Adrenal gland (tissue), 12 donors: ENCODE data around the gene GLI1. TPM values are rescaled to one million over a fixed set of nuclear protein-coding genes. Genes with fewer than 3 reads are reported as not detected.

Experiments
- DNase-seq, 7 donors: peaks; one replicate each; pipeline ENCODE4 v3.0.0-alpha.2; 2019 to 2020
- H3K27ac ChIP-seq, 5 donors: fragments of 200-600 bp; sonication (generic) in 4 of 5; 1 replicate in 3 of 5; 2 replicates in 2 of 5; pipeline versions ENCODE4 v1.5.1 to v1.8.0; 2016 to 2020; ENCODE audit warnings: mild to moderate bottlenecking in 1 of 5
- H3K27me3 ChIP-seq: fragments of 200-600 bp; 2 replicates; pipeline ENCODE4 v1.8.0; 2021
- H3K36me3 ChIP-seq, 2 donors: fragments of 200-600 bp; replicated peaks in 1 of 2; 1 replicate in 1 of 2; 2 replicates in 1 of 2; pipeline versions ENCODE4 v1.5.1 to v1.8.0; 2018 to 2022
- H3K4me1 ChIP-seq, 2 donors: fragments of 200-600 bp; replicated peaks in 1 of 2; 1 replicate in 1 of 2; 2 replicates in 1 of 2; pipeline versions ENCODE4 v1.5.1 to v1.8.0; 2018 to 2021
- H3K4me3 ChIP-seq, 4 donors: fragments of 200-600 bp; sonication (generic) in 3 of 4; one replicate each; pipeline ENCODE4 v1.5.1; 2016 to 2018
- H3K9me3 ChIP-seq, 3 donors: fragments of 200-600 bp; sonication (generic) in 1 of 3; replicated peaks in 1 of 3; 1 replicate in 2 of 3; 2 replicates in 1 of 3; pipeline versions ENCODE4 v1.5.1 to v1.8.0; 2016 to 2021
- POLR2A ChIP-seq, 2 donors: fragments of 450-650 bp; IDR thresholded peaks; one replicate each; pipeline ENCODE4 v1.6.1; 2017; ENCODE audit warnings: antibody characterized with exemption in 2 of 2, mild to moderate bottlenecking in 2 of 2, moderate library complexity in 1 of 2
- WGBS, 4 donors: extraction: QIAGEN DNeasy Blood & Tissue Kit in 2 of 4; methylation state at CpG; one replicate each; pipeline versions ENCODE4 v1.1.5 to v1.1.7; 2013 to 2017; 5-methylcytosine and 5-hydroxymethylcytosine counted together
- intact Hi-C, 2 donors: fragments of 100-400 bp; cut with DNase I; formaldehyde crosslinking; loops; one replicate each; pipeline versions ENCODE4 v1.14.1 to v1.15.0; 2022 to 2023
- polyA plus RNA-seq, 3 donors: library from polyadenylated mRNA; stranded (reverse); fragments of 200-250 nt in 2 of 3; fragments of 350-450 nt in 1 of 3; fragmentation: Illumina TruSeq in 1 of 3; extraction: RNeasy Lipid Tissue Mini Kit (QIAGEN cat#74804) in 1 of 3; gene quantifications; one replicate each; pipeline ENCODE4 v1.2.3, GENCODE V29; 2013 to 2014
- total RNA-seq, 9 donors: library from RNA; depleted of rRNA in 4 of 9; stranded (reverse); fragments of >200 nt in 4 of 9; fragments of 120-200 nt in 1 of 9; fragmentation: NEBNext Ultra II Directional in 1 of 9; extraction: Animal tissue kit (Norgen Biotek cat#: 25700) in 1 of 9; gene quantifications; one replicate each; pipeline versions ENCODE4 v1.1.0 to v1.2.4, GENCODE V29; 2013 to 2023
- TF ChIP-seq, protein P1 (sequence below), 6 experiments: fragments of 450-650 bp in 4 of 6; fragments of 200-600 bp in 2 of 6; sonication (generic) in 1 of 6; IDR thresholded peaks; 1 replicate in 5 of 6; 2 replicates in 1 of 6; pipeline versions ENCODE4 v1.5.1 to v1.8.0; 2016 to 2021; ENCODE audit warnings: antibody characterized with exemption in 6 of 6, mild to moderate bottlenecking in 2 of 6, moderate library complexity in 1 of 6
- donor health status: healthy with polysubstance abuse.
- donor health status: Bipolar disorder and iron deficiency.
- donor health status: DM: yes; HTN: yes; CAD: no.
- donor health status: DM: no; HTN: no; CAD: no.
- donor health status: DM: no; HTN: no; CAD: no.
- donor health status: DM: yes; HTN: yes; CAD: no.

Gene GLI1
- total and polyA plus RNA-seq, 12 donors = 0.30 to 7.2 (median 1.4) TPM

DNA sequence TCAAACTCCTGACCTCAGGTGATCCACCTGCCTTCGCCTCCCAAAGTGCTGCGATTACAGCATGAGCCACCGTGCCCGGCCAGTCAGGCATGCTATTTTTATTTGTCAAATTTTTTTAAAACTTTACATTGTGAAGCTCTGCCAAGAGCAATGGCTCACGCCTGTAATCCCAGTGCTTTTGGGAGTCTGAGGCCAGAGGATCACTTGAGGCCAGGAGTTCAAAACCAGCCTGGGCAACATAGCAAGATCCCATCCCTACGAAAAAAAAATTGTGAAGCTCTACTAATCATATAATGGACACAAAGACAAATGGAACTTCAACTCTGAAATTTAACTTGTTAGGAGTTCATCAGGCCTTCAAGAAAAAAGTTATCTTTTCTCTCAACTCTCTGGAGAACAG, 30.6 kb upstream of the GLI1 start:
- no peaks in the 10 kb centered on the region for H3K9me3 ChIP-seq
- H3K27me3 ChIP-seq = no peaks in the 10 kb centered on the region
- 72 to 92% (median 86%) methylated on average over 6 of the region's 6 CpGs for WGBS, 4 donors

DNA sequence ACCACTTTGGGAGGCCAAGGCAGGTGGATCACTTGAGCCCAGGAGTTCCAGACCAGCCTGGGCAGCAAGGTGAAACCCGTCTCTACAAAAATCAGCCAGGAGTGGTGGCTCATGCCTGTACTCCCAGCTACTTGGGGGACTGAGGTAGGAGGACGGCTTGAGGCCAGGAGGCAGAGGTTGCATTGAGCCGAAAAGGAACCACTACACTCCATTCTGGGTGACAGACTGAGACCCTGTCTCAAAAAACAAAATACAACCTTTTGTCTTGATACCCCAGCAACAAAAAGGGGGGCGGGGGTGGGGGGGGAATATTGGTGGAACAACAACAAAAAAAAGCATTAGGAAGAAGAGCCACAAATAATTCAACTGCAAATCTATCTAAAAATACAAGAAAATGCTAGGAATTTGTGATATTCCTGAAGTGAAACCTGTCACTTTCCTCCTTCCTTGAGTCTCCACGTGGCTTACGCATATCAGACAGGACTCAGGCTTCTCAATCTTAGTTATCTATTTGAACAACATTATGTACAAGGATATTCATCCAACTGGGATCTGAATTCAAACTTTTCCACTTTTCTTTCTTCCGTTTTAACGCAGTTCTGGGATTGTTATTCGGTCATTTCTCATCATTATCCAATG, 30.0 kb upstream of the GLI1 start:
- Histone ChIP-seq H3K27ac (peak overlapping the region; percentile 8 to 99 (median 93)), H3K9me3 (no peaks in the 10 kb centered on the region), H3K4me3 (peak overlapping the region in 2 of 4 donors; percentile 57 to 90), H3K4me1 (peaks cover 6 to 8% of the 10 kb centered on the region in 2 donors), H3K36me3 (no peaks in the 10 kb centered on the region), H3K27me3 (no peaks in the 10 kb centered on the region)
- peak in 1 of 7 donors; percentile 49 for DNase-seq
- intact Hi-C loops = no loop called here
- whole genome bisulfite sequencing, 4 donors = 19 to 33% (median 30%) methylated on average over 8 to 9 of the region's 9 CpGs
- TF ChIP-seq POLR2A (IDR thresholded peaks at IDR 0.05) = no peak
- TF ChIP-seq, protein P1, sequence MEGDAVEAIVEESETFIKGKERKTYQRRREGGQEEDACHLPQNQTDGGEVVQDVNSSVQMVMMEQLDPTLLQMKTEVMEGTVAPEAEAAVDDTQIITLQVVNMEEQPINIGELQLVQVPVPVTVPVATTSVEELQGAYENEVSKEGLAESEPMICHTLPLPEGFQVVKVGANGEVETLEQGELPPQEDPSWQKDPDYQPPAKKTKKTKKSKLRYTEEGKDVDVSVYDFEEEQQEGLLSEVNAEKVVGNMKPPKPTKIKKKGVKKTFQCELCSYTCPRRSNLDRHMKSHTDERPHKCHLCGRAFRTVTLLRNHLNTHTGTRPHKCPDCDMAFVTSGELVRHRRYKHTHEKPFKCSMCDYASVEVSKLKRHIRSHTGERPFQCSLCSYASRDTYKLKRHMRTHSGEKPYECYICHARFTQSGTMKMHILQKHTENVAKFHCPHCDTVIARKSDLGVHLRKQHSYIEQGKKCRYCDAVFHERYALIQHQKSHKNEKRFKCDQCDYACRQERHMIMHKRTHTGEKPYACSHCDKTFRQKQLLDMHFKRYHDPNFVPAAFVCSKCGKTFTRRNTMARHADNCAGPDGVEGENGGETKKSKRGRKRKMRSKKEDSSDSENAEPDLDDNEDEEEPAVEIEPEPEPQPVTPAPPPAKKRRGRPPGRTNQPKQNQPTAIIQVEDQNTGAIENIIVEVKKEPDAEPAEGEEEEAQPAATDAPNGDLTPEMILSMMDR (IDR thresholded peaks at IDR 0.05) = no peak

More for the DNA sequence above, 30.6 kb upstream of the GLI1 start:
- Histone ChIP-seq H3K36me3 (no peaks in the 10 kb centered on the region), H3K4me3 (no peak overlapping the region), H3K27ac (peak overlapping the region in 2 of 5 donors; percentile 93 to 99), H3K4me1 (peaks cover 6 to 8% of the 10 kb centered on the region in 2 donors)
- TF ChIP-seq, protein P1 (IDR thresholded peaks at IDR 0.05) = no peak
- DNase-seq = peak in 1 of 7 donors; percentile 45
- intact Hi-C loops = no loop called here

DNA sequence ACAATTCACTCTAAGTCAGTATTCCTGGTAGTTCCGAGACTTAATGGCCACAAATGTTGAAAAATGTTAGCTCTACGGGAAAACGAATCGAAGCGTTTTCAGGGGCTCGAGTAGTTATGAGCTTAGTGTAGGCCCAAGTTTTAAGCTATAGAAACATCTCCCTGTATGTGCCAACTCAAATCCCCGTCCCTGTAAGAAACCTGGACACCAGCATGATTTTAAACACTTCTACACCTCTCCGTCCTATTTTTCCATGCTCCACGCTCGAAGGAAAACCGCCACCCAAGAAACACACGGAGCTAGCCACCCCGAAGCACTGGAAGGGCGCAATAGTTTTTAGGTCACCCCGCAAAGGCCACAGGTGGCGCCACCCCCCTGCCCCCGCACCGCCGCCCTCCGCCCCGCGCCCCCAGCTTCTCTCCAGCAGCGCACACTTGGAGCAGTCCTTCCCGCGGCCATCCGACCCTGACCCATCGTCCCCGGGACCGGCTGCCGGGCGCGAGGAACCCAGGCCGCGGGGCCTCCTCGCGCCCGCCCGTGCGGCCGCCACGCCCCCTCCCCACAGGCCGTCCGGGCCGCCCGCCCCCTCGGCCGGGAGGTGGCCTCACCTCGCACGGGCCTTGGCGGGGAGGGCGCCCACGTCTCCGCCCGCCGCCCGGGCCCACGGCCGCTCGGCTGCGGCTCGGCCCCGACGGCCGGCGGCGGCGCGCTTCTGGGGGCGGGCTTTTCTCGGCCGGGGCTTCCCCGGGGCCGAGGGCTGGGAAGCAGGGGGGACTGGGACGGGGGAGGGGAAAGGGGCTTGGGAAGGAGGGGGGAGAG, 29.3 kb upstream of the GLI1 start:
- no peaks in the 10 kb centered on the region for H3K36me3 ChIP-seq
- peak; percentile 38 to 65 (median 51) for DNase-seq
- intact Hi-C loops = no loop called here
- no peaks in the 10 kb centered on the region for H3K27me3 ChIP-seq
- no peaks in the 10 kb centered on the region for H3K9me3 ChIP-seq
- TF ChIP-seq POLR2A (IDR thresholded peaks at IDR 0.05) = peak in 1 of 2 donors; percentile 47
- TF ChIP-seq, protein P1 (IDR thresholded peaks at IDR 0.05) = no peak
- H3K4me3 ChIP-seq = peak overlapping the region in 3 of 4 donors; percentile 25 to 90 (median 57)
- H3K27ac ChIP-seq = peak overlapping the region; percentile 62 to 99 (median 93)
- H3K4me1 ChIP-seq = peaks cover 6 to 8% of the 10 kb centered on the region in 2 donors
- 0 to 1% (median 0%) methylated on average over 15 to 73 of the region's 74 CpGs for WGBS, 4 donors

DNA sequence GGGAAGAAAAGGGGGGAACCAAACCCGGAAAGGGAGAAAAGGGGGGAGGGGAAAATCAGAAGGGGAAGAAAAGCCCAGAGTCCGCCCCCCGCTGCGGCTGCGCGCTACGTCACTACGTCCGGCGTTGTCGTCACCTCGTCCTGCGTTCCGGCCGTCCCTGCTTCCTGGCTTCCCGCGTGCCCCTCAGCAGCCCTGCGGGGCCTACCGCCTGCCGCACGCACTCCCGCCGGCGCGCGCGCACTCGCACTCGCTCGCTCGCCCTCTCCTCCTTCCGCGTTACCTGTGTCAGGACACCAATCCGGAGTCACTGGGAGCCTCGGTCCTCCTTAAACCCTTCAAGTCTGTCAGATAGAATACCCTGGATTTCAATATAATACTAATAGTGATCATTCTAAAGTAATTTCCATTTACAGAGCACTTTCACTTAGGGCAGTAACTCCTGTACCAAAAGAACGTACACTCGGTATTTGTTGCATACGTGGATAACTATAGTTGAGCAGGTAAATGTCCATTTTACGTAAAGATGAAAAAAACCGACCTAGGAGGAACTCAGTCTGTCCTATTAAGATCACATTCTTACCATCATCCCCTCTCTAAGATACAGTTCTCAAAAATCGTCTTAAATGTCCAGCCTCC, 28.5 kb upstream of the GLI1 start, which contains the start of gene R3HDM2:
R3HDM2 (minus strand) TSS at position 113 of the 636 bp plus-strand sequence. CDS start 120,615 bp downstream, outside the sequence.
- H3K36me3 ChIP-seq = no peaks in the 10 kb centered on the region
- peak within 1 kb of the TSS; percentile 62 to 99 (median 93) for H3K27ac ChIP-seq
- peak; percentile 95 to 98 (median 97) for DNase-seq
- H3K4me3 ChIP-seq = peak within 1 kb of the TSS in 3 of 4 donors; percentile 25 to 90 (median 57)
- TF ChIP-seq POLR2A (IDR thresholded peaks at IDR 0.05) = peak; percentile 89 to 95
- TF ChIP-seq, protein P1 (IDR thresholded peaks at IDR 0.05) = peak in 1 of 6 experiments; percentile 12
- intact Hi-C loops = no loop called here
- H3K27me3 ChIP-seq = no peaks in the 10 kb centered on the region
- 1 to 2% (median 1%) methylated on average over 21 to 41 of the region's 41 CpGs for WGBS, 4 donors
- peaks cover 6 to 8% of the 10 kb centered on the region in 2 donors for H3K4me1 ChIP-seq
- no peaks in the 10 kb centered on the region for H3K9me3 ChIP-seq
